Epithelial cell of proximal tubule (primary cell): ENCODE results near the gene DRAXIN. TPM values are rescaled to one million over a fixed set of nuclear protein-coding genes. Genes with fewer than 3 reads are reported as not detected.
"Not testable (repeated sequence)": the region's sequence is repeated elsewhere in the genome, so short reads cannot be mapped to it uniquely, and the experiment has no call there.

Experiments used
- DNase-seq: peaks from one replicate; pipeline ENCODE4 v3.0.0-alpha.2; 2011; ENCODE audit warnings: low read depth
- H3K4me3 ChIP-seq: 2 replicates; pipeline ENCODE4 v1.5.1; 2011; ENCODE audit warnings: low read depth, mild to moderate bottlenecking, low read length
- total RNA-seq: library from RNA; depleted of rRNA; stranded (reverse); fragments of >200 nt; gene quantifications from 2 replicates; pipeline ENCODE4 v1.2.3, GENCODE V29; 2015
- TF ChIP-seq, protein P1 (sequence below): conservative IDR thresholded peaks from 2 replicates; pipeline ENCODE4 v1.5.1; 2012; ENCODE audit warnings: low read depth, mild to moderate bottlenecking, low read length

The DRAXIN gene, protein sequence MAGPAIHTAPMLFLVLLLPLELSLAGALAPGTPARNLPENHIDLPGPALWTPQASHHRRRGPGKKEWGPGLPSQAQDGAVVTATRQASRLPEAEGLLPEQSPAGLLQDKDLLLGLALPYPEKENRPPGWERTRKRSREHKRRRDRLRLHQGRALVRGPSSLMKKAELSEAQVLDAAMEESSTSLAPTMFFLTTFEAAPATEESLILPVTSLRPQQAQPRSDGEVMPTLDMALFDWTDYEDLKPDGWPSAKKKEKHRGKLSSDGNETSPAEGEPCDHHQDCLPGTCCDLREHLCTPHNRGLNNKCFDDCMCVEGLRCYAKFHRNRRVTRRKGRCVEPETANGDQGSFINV
- under 0.01 and 0.12 TPM in 2 replicates for total RNA-seq

GRCh38 chr1:11691302-11691914 is at the start of gene DRAXIN:
DRAXIN (plus strand) TSS chr1:11691710; CDS start chr1:11706259, 14,549 bp downstream.
- H3K4me3 ChIP-seq, result peak within 1 kb of the TSS; percentile 19
- TF ChIP-seq, protein P1, sequence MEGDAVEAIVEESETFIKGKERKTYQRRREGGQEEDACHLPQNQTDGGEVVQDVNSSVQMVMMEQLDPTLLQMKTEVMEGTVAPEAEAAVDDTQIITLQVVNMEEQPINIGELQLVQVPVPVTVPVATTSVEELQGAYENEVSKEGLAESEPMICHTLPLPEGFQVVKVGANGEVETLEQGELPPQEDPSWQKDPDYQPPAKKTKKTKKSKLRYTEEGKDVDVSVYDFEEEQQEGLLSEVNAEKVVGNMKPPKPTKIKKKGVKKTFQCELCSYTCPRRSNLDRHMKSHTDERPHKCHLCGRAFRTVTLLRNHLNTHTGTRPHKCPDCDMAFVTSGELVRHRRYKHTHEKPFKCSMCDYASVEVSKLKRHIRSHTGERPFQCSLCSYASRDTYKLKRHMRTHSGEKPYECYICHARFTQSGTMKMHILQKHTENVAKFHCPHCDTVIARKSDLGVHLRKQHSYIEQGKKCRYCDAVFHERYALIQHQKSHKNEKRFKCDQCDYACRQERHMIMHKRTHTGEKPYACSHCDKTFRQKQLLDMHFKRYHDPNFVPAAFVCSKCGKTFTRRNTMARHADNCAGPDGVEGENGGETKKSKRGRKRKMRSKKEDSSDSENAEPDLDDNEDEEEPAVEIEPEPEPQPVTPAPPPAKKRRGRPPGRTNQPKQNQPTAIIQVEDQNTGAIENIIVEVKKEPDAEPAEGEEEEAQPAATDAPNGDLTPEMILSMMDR, result no peak
- DNase-seq, result no peak

DNA sequence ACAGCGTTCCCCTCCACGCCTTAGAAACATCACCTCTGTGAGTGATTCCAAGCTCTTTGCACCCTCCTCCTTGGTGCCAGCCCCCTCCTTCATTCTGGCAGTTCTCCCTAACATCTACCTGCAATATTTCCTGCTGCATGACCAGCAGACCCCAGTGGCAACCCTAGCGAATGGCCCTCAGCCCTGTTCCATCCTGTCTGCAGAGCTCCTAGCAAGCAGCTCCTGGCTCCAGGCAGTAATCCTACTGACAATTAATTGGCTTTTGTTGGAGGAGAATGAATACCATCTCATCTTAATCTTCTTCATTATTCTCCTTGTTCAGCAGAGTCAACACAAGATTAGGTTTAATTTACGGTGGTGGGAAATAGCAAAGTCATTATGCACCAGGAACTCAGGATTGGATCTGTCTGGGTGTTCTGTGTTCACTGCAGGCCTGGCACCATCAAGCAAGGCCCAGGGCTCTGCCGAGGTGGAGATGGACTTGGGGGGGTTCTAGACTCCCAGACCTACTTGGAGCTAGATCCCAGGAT is 49.7 kb upstream of the DRAXIN start:
- no peak overlapping the region for H3K4me3 ChIP-seq
- TF ChIP-seq, protein P1, result no peak
- DNase-seq, result no peak

DNA sequence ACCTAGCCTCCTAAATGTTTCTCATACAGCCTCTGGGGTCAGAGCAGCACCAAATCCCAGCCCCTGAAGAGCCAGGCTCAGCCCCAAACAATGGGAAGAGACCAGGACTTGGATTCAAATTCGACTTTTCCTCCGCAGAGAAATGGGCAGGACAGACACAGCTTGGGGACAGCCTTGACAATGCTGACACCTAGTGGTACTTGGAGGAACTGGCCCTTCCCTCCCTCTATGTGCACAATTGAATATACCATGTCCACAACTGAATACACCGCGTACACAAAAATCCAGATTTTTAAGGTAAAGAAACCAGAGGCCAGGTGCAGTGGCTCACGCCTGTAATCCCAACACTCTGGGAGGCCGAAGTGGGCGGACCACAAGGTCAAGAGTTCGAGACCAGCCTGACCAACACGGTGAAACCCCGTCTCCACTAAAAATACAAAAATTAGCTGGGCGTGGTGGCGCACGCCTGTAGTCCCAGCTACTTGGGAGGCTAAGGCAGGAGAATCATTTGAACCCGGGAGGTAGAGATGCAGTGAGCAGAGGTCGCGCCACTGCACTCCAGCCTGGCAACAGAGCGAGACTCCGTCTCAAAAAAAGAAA is 49.0 kb upstream of the DRAXIN start:
- not testable (repeated sequence) for DNase-seq, H3K4me3 ChIP-seq
- TF ChIP-seq, protein P1, result peak; percentile 98

GRCh38 chr1:11643782-11644181 is 47.7 kb upstream of the DRAXIN start:
- DNase-seq, result no peak
- TF ChIP-seq, protein P1, result no peak
- no peak overlapping the region for H3K4me3 ChIP-seq

- no peak overlapping the region for H3K4me3 ChIP-seq
- TF ChIP-seq, protein P1, result no peak
- no peak for DNase-seq
These were observed 46.2 kb upstream of the DRAXIN start for GRCh38 chr1:11645270-11645669.

DNA sequence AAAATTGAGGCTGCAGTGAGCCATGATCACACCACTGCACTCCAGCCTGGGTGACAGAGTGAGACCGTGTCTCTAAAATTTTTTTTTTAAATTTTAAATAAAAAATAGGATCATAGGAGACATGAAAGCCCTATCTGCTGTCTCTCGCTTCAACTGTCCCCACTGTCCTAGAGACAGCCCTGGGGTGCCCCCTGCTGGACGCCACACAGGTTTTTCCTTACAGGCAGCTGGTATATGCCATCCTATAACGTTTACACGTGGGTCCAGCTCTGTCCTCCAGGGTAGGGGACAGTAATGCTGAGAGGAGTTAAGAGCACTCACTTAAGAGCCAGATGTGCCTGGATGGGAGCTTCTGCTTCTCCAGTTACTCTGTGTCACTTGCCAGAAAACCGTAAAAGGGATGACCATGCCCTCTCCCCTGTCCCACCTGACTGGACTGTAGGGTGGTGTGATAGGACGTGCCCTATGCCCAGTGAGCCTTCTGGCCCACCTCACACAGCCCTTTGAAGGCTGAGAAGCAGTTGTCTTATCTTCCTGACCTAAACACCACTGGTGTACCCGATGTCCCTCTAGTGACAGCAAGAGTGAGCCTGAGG is 45.7 kb upstream of the DRAXIN start:
- TF ChIP-seq, protein P1, result peak; percentile 89
- H3K4me3 ChIP-seq, result no peak overlapping the region
- no peak for DNase-seq
